C4-2B (cell line): ENCODE data around the gene KRT83.

Experiments used
- H3K27ac ChIP-seq: fragments of 450-650 bp; 2 replicates; pipeline ENCODE4 v1.5.1; 2017
- CTCF ChIP-seq: fragments of 450-650 bp; conservative IDR thresholded peaks from 2 replicates; pipeline ENCODE4 v1.5.1; 2017; ENCODE audit warnings: mild to moderate bottlenecking
- ZFX ChIP-seq: fragments of 450-650 bp; IDR thresholded peaks from 2 replicates; pipeline ENCODE4 v1.6.1; 2017

Gene KRT83

DNA sequence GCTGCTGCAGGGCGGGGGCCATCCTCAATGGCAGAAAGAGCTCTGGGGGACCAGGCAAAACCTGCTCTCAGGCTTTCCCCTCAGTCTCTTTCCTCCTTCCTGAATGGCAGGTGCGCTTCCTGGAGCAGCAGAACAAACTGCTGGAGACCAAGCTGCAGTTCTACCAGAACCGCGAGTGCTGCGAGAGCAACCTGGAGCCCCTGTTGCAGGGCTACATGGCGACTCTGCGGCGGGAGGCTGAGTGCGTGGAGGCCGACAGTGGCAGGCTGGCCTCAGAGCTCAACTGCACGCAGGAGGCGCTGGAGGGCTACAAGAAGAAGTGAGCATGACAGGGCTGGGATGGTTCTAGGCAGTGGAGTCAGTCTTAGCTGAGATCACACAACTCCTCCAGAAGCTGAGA, 22.9 kb upstream of the KRT83 start:
- TF ChIP-seq CTCF, result no peak
- no peak for TF ChIP-seq ZFX
- H3K27ac ChIP-seq, result no peak overlapping the region

DNA sequence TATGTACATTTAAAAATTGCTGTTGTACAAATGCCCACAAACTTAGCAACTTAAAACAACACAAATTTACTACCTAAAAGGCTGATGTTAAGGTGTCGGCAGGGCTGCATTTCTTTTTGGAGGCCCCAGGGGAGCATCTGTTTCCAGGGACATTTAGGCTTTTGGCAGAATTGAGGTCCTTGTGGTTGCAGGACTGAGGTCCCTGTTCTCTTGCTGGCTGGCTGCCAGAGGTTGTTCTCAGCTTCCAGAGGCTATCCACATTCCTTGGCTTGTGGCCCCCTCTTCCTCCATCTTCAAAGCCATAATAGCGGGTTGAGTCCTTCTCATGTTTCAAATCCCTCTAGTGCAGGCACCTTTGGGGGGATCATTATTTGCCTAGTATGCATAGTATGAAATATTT, 22.4 kb upstream of the KRT83 start:
- H3K27ac ChIP-seq, result no peak overlapping the region
- no peak for TF ChIP-seq ZFX
- TF ChIP-seq CTCF, result no peak

GRCh38 chr12:52342781-52343490, 21.7 kb upstream of the KRT83 start:
- TF ChIP-seq CTCF (no peak), ZFX (no peak)
- no peak overlapping the region for H3K27ac ChIP-seq

GRCh38 chr12:52341066-52341580, 19.9 kb upstream of the KRT83 start:
- TF ChIP-seq ZFX, result no peak
- H3K27ac ChIP-seq, result no peak overlapping the region

GRCh38 chr12:52338241-52338960, 17.2 kb upstream of the KRT83 start:
- TF ChIP-seq ZFX, result no peak
- TF ChIP-seq CTCF, result no peak
- peak overlapping the region; percentile 0; the same call in 1 of the 2 replicates for H3K27ac ChIP-seq

DNA sequence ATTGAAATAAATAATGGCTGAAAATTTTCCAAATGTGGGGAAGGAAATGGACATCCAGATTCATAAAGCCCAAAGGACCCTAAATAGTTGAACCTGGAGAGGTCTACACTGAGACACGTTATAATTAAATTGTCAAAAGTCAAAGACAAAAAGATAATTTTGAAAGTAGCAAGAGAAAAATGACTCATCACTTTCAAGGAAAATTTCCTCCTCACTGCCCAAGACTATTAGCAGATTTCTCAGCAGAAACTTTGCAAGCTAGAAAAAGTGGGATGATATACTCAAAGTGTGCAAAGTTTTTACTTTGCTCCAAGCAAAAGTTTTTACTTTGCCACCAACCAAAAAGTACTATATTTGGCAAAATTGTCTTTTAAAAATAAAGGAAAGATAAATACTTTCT, 15.9 kb upstream of the KRT83 start:
- TF ChIP-seq ZFX (no peak), CTCF (no peak)
- H3K27ac ChIP-seq, result no peak overlapping the region

DNA sequence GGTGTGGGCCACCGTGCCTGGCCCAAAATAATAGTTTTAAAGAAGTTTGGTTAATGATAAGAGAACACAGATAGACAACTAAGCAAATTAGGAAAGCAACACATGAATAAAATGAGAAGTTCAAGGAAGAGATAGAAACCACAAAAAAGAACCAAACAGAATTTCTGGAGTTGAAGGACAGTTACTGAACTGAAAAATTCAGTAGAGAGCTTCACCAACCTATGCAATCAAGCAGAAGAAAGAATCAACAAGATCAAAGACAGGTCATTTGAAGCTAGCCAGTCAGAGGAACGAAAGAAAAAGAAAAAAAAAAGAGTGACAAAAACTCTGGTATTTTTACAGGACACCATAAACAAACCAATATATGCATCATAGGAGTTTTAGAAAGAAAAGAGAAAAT, 15.4 kb upstream of the KRT83 start:
- no peak for TF ChIP-seq ZFX
- TF ChIP-seq CTCF, result no peak
- no peak overlapping the region for H3K27ac ChIP-seq
